Measurements from ENCODE around the gene RNF32.

Gene RNF32

GRCh38 chr7:156640257-156640948 is at the start of gene RNF32:
Gene RNF32 (plus strand): TSS chr7:156640774. CDS start chr7:156643878, 3,104 bp downstream.
- H3K4me3 Mint-ChIP-seq: peak within 1 kb of the TSS; percentile 91 to 93 (median 92)
- H3K9me3 Mint-ChIP-seq: peaks cover 21% of the 10 kb centered on the region
- peaks cover 7% of the 10 kb centered on the region for H3K27me3 Mint-ChIP-seq (ENCODE audit: low read depth)
- H3K4me1 Mint-ChIP-seq: peaks cover 23% of the 10 kb centered on the region
- no peak for TF ChIP-seq CTCF (IDR thresholded peaks at IDR 0.05; ENCODE audit: unreplicated experiment in 3 of 3)
- peaks cover 11% of the 10 kb centered on the region for H3K36me3 Mint-ChIP-seq (ENCODE audit: low read depth)
- peak within 1 kb of the TSS; percentile 59 to 83 (median 75) for H3K27ac Mint-ChIP-seq

GRCh38 chr7:156592155-156592884 is 48.3 kb upstream of the RNF32 start:
- Mint-ChIP-seq H3K9me3 (peaks cover 3% of the 10 kb centered on the region), H3K27ac (no peak overlapping the region), H3K27me3 (ENCODE audit: low read depth) (peaks cover 6% of the 10 kb centered on the region), H3K4me3 (no peak overlapping the region), H3K36me3 (ENCODE audit: low read depth) (peaks cover 12% of the 10 kb centered on the region), H3K4me1 (peaks cover 4% of the 10 kb centered on the region)
- TF ChIP-seq CTCF (IDR thresholded peaks at IDR 0.05; ENCODE audit: unreplicated experiment in 3 of 3): no peak

GRCh38 chr7:156594283-156595080 is 46.1 kb upstream of the RNF32 start:
- no peak for TF ChIP-seq CTCF (IDR thresholded peaks at IDR 0.05; ENCODE audit: unreplicated experiment in 3 of 3)
- H3K27me3 Mint-ChIP-seq (ENCODE audit: low read depth): peaks cover 6% of the 10 kb centered on the region
- H3K36me3 Mint-ChIP-seq (ENCODE audit: low read depth): peaks cover 11% of the 10 kb centered on the region
- H3K4me1 Mint-ChIP-seq: peaks cover 4% of the 10 kb centered on the region
- no peak overlapping the region for H3K4me3 Mint-ChIP-seq
- peaks cover 8% of the 10 kb centered on the region for H3K9me3 Mint-ChIP-seq
- H3K27ac Mint-ChIP-seq: no peak overlapping the region

GRCh38 chr7:156600496-156600895 is 40.1 kb upstream of the RNF32 start:
- Mint-ChIP-seq H3K9me3 (peaks cover 5% of the 10 kb centered on the region), H3K4me3 (no peak overlapping the region), H3K27ac (no peak overlapping the region), H3K27me3 (ENCODE audit: low read depth) (peaks cover 3% of the 10 kb centered on the region), H3K4me1 (no peaks in the 10 kb centered on the region), H3K36me3 (ENCODE audit: low read depth) (peaks cover 11% of the 10 kb centered on the region)
- TF ChIP-seq CTCF (IDR thresholded peaks at IDR 0.05; ENCODE audit: unreplicated experiment in 3 of 3): no peak

GRCh38 chr7:156602283-156602682 is 38.3 kb upstream of the RNF32 start:
- Mint-ChIP-seq H3K27ac (no peak overlapping the region), H3K4me3 (no peak overlapping the region), H3K27me3 (ENCODE audit: low read depth) (peaks cover 4% of the 10 kb centered on the region), H3K9me3 (peaks cover 5% of the 10 kb centered on the region), H3K4me1 (no peaks in the 10 kb centered on the region), H3K36me3 (ENCODE audit: low read depth) (peaks cover 11% of the 10 kb centered on the region)
- TF ChIP-seq CTCF (IDR thresholded peaks at IDR 0.05; ENCODE audit: unreplicated experiment in 3 of 3): no peak
